Measurements from ENCODE around the gene RSPH6A. TPM values are rescaled to one million over a fixed set of nuclear protein-coding genes. Genes with fewer than 3 reads are reported as not detected.
A peak's percentile ranks its signal among the peaks of the same experiment; 100 is the strongest.

RSPH6A gene
- total RNA-seq, 1 donor from 2014 or later = 0.48 TPM

DNA sequence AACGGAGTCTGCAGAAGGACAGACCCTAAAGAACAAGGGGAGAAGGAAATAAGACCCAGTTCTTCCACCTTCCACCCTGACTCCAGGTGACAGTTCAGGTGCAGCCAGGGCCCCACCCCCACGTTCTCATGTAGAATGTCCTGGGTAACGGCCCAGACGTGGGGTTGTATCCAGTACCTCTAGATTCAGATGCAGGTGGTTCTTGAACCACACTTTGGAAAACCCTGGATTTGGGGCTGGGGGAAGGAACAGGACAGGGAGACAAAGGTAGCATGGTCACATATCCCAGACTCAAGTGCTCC is 35.0 kb downstream of the RSPH6A start:
- TF ChIP-seq, protein P1, sequence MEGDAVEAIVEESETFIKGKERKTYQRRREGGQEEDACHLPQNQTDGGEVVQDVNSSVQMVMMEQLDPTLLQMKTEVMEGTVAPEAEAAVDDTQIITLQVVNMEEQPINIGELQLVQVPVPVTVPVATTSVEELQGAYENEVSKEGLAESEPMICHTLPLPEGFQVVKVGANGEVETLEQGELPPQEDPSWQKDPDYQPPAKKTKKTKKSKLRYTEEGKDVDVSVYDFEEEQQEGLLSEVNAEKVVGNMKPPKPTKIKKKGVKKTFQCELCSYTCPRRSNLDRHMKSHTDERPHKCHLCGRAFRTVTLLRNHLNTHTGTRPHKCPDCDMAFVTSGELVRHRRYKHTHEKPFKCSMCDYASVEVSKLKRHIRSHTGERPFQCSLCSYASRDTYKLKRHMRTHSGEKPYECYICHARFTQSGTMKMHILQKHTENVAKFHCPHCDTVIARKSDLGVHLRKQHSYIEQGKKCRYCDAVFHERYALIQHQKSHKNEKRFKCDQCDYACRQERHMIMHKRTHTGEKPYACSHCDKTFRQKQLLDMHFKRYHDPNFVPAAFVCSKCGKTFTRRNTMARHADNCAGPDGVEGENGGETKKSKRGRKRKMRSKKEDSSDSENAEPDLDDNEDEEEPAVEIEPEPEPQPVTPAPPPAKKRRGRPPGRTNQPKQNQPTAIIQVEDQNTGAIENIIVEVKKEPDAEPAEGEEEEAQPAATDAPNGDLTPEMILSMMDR (IDR thresholded peaks at IDR 0.05; ENCODE audit: unreplicated experiment) = no peak
- no peak overlapping the region for H3K27ac Mint-ChIP-seq
- H3K4me3 Mint-ChIP-seq (ENCODE audit: low read depth) = no peak overlapping the region
- no peak for DNase-seq (ENCODE audit: low spot score, unreplicated experiment)
- no peaks in the 10 kb centered on the region for H3K27me3 Mint-ChIP-seq
- H3K4me1 Mint-ChIP-seq (ENCODE audit: low read depth) = peaks cover 12% of the 10 kb centered on the region
- H3K9me3 Mint-ChIP-seq (ENCODE audit: low read depth) = no peaks in the 10 kb centered on the region
- peaks cover 17% of the 10 kb centered on the region for H3K36me3 Mint-ChIP-seq (ENCODE audit: insufficient read depth)

DNA sequence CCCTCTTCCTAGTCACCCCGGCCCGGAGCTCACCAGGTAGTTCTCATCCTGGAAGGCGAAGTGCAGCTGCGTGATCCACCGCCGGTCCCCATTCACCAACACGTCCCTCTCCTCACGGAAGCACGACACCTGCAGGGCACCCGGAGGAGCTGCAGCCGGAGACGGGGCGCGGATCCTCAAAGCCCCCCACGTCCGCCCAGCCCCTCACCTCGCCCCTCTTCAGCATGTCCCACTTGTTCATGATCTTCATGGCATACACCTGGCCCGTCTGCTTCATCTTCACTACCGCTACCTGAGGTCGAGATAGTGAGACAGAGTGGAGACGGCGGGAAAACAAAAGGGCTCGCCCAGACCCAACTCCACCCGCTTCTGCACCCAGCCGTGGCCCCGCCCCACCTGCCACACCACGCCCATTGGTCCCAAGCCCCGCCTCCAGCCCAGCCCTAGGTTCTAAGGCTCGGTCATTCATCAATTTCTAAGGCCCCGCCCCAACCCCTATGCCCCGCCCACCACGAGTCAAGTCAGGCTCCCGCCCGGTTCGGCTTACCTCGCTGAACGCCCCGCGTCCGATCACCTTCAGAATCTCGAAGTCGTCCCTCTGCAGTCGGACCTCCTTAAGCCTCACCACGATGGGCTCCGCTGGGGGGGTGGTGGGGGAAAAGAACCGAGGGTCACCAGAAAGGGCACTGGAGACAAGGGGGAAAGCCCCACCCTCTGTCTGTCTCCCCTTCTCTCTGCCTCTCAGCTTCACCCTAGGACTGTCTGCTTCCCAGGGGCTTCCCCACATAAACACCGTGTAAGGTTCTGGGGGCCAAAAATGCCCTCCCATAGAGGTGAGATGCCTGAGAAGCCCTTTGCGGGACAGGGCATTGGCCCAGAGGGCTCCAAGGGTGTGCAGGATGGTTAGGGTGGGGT is 35.6 kb downstream of the RSPH6A start:
- TF ChIP-seq, protein P1 (IDR thresholded peaks at IDR 0.05; ENCODE audit: unreplicated experiment) = peak; percentile 69
- peak overlapping the region; percentile 79 for H3K27ac Mint-ChIP-seq
- peak overlapping the region; percentile 63 for H3K4me3 Mint-ChIP-seq (ENCODE audit: low read depth)

DNA sequence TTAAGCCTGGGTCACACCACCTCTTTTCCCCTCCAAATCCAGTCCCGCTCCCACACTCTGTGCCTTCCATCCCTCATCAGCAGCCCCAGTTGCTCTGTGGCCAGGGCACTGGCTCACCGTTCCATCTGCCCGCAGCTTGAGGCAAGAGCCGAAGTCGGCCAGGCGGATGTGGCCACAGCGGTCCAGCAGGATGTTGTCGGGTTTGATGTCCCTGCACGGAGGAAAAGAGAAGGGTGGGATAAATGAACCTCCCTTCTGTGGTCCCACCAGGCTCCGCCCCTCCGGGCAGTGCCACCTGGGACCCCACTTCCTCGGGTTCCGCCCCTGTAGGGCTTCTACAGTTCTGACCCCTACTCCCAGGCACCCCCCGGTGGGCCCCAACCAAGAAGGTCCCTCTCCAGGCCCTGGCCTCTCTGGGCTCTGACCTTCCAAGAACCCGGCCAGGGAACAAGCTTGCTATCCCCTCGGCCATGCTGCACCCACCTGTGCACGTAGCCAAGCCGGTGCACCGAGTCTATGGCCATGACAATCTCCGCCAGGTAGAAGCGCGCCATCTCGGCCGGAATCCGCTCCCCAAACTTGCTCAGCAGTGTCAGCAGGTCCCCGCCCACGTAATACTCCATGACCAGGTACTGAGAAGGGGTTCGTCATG is 37.0 kb downstream of the RSPH6A start:
- H3K4me1 Mint-ChIP-seq (ENCODE audit: low read depth) = peaks cover 16% of the 10 kb centered on the region
- no peaks in the 10 kb centered on the region for H3K27me3 Mint-ChIP-seq
- no peaks in the 10 kb centered on the region for H3K9me3 Mint-ChIP-seq (ENCODE audit: low read depth)
- H3K4me3 Mint-ChIP-seq (ENCODE audit: low read depth) = no peak overlapping the region
- peaks cover 24% of the 10 kb centered on the region for H3K36me3 Mint-ChIP-seq (ENCODE audit: insufficient read depth)
- DNase-seq (ENCODE audit: low spot score, unreplicated experiment) = no peak
- H3K27ac Mint-ChIP-seq = no peak overlapping the region
- TF ChIP-seq, protein P1 (IDR thresholded peaks at IDR 0.05; ENCODE audit: unreplicated experiment) = no peak

More for the DNA sequence above, 35.6 kb downstream of the RSPH6A start:
- no peaks in the 10 kb centered on the region for H3K9me3 Mint-ChIP-seq (ENCODE audit: low read depth)
- peaks cover 12% of the 10 kb centered on the region for H3K4me1 Mint-ChIP-seq (ENCODE audit: low read depth)
- no peaks in the 10 kb centered on the region for H3K27me3 Mint-ChIP-seq
- peaks cover 22% of the 10 kb centered on the region for H3K36me3 Mint-ChIP-seq (ENCODE audit: insufficient read depth)
- DNase-seq (ENCODE audit: low spot score, unreplicated experiment) = peak; percentile 70

DNA sequence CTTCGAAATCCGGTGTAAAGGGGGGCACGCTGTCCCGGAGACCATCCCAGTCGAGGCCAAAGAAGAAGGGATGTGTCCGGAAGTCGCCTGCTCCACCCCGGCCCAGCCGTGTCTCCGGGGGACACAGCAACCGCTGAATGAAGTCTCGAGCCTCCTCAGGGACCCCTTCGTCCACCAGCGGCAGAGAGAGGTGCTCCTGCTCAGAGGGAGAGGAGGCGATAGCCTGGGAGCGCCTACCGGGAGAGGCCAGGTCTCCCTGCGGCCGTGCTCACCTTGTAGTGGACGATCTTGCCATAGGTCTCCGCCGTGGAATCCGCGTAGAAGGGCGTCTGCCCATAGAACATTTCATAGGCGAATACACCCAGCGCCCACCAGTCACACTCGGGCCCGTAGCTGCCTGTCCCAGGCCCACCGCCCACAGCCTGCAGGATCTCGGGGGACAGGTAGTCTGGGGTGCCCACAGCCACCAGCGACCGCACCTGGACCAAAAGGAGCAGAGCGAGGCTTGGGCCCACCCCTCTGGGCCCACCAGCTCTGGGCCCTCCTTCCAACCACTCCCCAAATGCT is 37.6 kb downstream of the RSPH6A start:
- TF ChIP-seq, protein P1 (IDR thresholded peaks at IDR 0.05; ENCODE audit: unreplicated experiment) = no peak
- H3K36me3 Mint-ChIP-seq (ENCODE audit: insufficient read depth) = peaks cover 25% of the 10 kb centered on the region
- no peaks in the 10 kb centered on the region for H3K27me3 Mint-ChIP-seq
- DNase-seq (ENCODE audit: low spot score, unreplicated experiment) = no peak
- no peak overlapping the region for H3K27ac Mint-ChIP-seq
- H3K4me3 Mint-ChIP-seq (ENCODE audit: low read depth) = no peak overlapping the region
- peaks cover 17% of the 10 kb centered on the region for H3K4me1 Mint-ChIP-seq (ENCODE audit: low read depth)
- no peaks in the 10 kb centered on the region for H3K9me3 Mint-ChIP-seq (ENCODE audit: low read depth)

DNA sequence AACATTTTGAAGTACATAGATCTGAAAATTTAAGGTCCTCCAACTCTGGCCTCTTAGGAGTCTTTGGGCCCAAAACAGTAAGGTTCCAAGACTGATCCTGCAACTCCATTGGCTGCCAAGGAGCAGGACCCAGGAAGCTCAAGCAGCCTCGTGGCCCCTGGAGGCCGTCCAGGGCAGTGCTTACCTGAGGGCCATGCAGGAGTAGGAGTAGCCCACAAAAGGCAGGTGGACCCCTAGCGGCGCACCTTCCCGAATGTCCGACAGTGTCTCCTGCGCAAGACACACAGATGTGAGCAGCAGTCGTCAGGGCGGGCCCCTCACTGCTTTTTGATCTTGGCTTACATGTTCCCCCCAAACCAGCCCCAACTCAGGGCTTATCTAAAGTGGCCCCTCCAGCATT is 40.3 kb downstream of the RSPH6A start:
- Mint-ChIP-seq H3K36me3 (ENCODE audit: insufficient read depth) (peaks cover 31% of the 10 kb centered on the region), H3K27ac (no peak overlapping the region), H3K27me3 (no peaks in the 10 kb centered on the region), H3K4me3 (ENCODE audit: low read depth) (no peak overlapping the region), H3K9me3 (ENCODE audit: low read depth) (no peaks in the 10 kb centered on the region), H3K4me1 (ENCODE audit: low read depth) (peaks cover 20% of the 10 kb centered on the region)
- TF ChIP-seq, protein P1 (IDR thresholded peaks at IDR 0.05; ENCODE audit: unreplicated experiment) = peak; percentile 55
- no peak for DNase-seq (ENCODE audit: low spot score, unreplicated experiment)

All from progenitor cell of endocrine pancreas (in vitro differentiated cells).